ENCODE data around the gene OR3A2. TPM values are rescaled to one million over a fixed set of nuclear protein-coding genes. Genes with fewer than 3 reads are reported as not detected.

OR3A2 gene
- total and polyA plus RNA-seq, 10 of the 15 experiments (the other 5 are each of a cell fraction or from before 2014, with no cell fraction given): not detected

DNA sequence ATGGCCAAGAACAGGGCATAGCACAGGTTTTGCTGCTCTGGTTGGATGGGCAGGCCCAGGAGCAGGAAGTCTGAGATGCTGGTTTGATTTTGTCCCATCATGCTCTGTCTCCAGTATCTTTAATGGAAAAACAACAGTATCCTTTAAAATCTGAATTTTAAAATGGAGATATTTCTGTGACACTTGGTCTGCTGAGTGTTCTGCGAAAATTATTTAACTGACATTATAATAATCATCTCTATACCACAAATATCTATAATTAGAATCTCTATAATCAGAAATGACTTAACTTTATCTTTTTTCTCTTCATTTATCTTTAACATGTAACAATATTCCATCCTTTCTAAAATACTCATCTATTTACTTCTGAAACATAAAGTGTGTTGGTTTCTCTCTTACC is 12.2 kb upstream of the OR3A2 start, which contains the start of gene OR1E1:
Gene OR1E1 (minus strand): TSS at position 101 of the 400 bp plus-strand sequence. CDS start 0 bp downstream, at position 101.
- H3K27me3 ChIP-seq (replicated peaks in 1 of 2; ENCODE audit: control insufficient read depth in 2 of 2, insufficient read depth in 2 of 2, low read length in 1 of 2): no peaks in the 10 kb centered on the region
- H2AFZ ChIP-seq (ENCODE audit: control insufficient read depth, low read depth, low read length): no peak within 1 kb of the TSS
- H3K4me2 ChIP-seq (ENCODE audit: control insufficient read depth, insufficient read depth): no peak within 1 kb of the TSS
- intact Hi-C loops (cut with micrococcal nuclease; ENCODE audit: unreplicated experiment): no loop called here
- POLR2A ChIA-PET: no interaction called here
- TF ChIP-seq, protein P1, sequence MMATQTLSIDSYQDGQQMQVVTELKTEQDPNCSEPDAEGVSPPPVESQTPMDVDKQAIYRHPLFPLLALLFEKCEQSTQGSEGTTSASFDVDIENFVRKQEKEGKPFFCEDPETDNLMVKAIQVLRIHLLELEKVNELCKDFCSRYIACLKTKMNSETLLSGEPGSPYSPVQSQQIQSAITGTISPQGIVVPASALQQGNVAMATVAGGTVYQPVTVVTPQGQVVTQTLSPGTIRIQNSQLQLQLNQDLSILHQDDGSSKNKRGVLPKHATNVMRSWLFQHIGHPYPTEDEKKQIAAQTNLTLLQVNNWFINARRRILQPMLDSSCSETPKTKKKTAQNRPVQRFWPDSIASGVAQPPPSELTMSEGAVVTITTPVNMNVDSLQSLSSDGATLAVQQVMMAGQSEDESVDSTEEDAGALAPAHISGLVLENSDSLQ (IDR thresholded peaks at IDR 0.05): no peak
- TF ChIP-seq TCF7 (IDR thresholded peaks at IDR 0.05; ENCODE audit: borderline replicate concordance) (no peak), ZNF622 (IDR thresholded peaks at IDR 0.05) (no peak), MYC (IDR thresholded peaks at IDR 0.05; ENCODE audit: insufficient read depth, insufficient read length, insufficient replicate concordance, low read length, severe bottlenecking) (no peak), CHD1 (IDR thresholded peaks at IDR 0.05; ENCODE audit: low read depth, low read length) (no peak), PML (IDR thresholded peaks at IDR 0.05; ENCODE audit: low read length) (no peak)
- TF ChIP-seq, protein P2, sequence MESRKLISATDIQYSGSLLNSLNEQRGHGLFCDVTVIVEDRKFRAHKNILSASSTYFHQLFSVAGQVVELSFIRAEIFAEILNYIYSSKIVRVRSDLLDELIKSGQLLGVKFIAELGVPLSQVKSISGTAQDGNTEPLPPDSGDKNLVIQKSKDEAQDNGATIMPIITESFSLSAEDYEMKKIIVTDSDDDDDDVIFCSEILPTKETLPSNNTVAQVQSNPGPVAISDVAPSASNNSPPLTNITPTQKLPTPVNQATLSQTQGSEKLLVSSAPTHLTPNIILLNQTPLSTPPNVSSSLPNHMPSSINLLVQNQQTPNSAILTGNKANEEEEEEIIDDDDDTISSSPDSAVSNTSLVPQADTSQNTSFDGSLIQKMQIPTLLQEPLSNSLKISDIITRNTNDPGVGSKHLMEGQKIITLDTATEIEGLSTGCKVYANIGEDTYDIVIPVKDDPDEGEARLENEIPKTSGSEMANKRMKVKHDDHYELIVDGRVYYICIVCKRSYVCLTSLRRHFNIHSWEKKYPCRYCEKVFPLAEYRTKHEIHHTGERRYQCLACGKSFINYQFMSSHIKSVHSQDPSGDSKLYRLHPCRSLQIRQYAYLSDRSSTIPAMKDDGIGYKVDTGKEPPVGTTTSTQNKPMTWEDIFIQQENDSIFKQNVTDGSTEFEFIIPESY (IDR thresholded peaks at IDR 0.05): no peak
- TF ChIP-seq, protein P3, sequence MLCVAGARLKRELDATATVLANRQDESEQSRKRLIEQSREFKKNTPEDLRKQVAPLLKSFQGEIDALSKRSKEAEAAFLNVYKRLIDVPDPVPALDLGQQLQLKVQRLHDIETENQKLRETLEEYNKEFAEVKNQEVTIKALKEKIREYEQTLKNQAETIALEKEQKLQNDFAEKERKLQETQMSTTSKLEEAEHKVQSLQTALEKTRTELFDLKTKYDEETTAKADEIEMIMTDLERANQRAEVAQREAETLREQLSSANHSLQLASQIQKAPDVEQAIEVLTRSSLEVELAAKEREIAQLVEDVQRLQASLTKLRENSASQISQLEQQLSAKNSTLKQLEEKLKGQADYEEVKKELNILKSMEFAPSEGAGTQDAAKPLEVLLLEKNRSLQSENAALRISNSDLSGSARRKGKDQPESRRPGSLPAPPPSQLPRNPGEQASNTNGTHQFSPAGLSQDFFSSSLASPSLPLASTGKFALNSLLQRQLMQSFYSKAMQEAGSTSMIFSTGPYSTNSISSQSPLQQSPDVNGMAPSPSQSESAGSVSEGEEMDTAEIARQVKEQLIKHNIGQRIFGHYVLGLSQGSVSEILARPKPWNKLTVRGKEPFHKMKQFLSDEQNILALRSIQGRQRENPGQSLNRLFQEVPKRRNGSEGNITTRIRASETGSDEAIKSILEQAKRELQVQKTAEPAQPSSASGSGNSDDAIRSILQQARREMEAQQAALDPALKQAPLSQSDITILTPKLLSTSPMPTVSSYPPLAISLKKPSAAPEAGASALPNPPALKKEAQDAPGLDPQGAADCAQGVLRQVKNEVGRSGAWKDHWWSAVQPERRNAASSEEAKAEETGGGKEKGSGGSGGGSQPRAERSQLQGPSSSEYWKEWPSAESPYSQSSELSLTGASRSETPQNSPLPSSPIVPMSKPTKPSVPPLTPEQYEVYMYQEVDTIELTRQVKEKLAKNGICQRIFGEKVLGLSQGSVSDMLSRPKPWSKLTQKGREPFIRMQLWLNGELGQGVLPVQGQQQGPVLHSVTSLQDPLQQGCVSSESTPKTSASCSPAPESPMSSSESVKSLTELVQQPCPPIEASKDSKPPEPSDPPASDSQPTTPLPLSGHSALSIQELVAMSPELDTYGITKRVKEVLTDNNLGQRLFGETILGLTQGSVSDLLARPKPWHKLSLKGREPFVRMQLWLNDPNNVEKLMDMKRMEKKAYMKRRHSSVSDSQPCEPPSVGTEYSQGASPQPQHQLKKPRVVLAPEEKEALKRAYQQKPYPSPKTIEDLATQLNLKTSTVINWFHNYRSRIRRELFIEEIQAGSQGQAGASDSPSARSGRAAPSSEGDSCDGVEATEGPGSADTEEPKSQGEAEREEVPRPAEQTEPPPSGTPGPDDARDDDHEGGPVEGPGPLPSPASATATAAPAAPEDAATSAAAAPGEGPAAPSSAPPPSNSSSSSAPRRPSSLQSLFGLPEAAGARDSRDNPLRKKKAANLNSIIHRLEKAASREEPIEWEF (IDR thresholded peaks at IDR 0.05; ENCODE audit: insufficient replicate concordance, low read depth, low read length): no peak
- TF ChIP-seq, protein P4, sequence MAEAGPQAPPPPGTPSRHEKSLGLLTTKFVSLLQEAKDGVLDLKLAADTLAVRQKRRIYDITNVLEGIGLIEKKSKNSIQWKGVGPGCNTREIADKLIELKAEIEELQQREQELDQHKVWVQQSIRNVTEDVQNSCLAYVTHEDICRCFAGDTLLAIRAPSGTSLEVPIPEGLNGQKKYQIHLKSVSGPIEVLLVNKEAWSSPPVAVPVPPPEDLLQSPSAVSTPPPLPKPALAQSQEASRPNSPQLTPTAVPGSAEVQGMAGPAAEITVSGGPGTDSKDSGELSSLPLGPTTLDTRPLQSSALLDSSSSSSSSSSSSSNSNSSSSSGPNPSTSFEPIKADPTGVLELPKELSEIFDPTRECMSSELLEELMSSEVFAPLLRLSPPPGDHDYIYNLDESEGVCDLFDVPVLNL (IDR thresholded peaks at IDR 0.05; ENCODE audit: low read depth, low read length): no peak
- TF ChIP-seq, protein P5, sequence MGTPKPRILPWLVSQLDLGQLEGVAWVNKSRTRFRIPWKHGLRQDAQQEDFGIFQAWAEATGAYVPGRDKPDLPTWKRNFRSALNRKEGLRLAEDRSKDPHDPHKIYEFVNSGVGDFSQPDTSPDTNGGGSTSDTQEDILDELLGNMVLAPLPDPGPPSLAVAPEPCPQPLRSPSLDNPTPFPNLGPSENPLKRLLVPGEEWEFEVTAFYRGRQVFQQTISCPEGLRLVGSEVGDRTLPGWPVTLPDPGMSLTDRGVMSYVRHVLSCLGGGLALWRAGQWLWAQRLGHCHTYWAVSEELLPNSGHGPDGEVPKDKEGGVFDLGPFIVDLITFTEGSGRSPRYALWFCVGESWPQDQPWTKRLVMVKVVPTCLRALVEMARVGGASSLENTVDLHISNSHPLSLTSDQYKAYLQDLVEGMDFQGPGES (IDR thresholded peaks at IDR 0.05): no peak
- ATAC-seq (no peak), DNase-seq (ENCODE audit: low read depth, low spot score) (no peak), FAIRE-seq (no peak)
- no TSS peak for BruUV-seq (replicated peaks)
- CTCF ChIA-PET: no interaction called here
- no peaks in the 10 kb centered on the region for H3K9me3 ChIP-seq (replicated peaks; ENCODE audit: control insufficient read depth, insufficient read depth, low read length)
- no peaks in the 10 kb centered on the region for H3K79me2 ChIP-seq (ENCODE audit: control insufficient read depth, insufficient read depth, low read length)
- H3K27ac ChIP-seq (ENCODE audit: control insufficient read depth, insufficient read depth): no peak within 1 kb of the TSS
- RAD21 ChIA-PET (ENCODE audit: unreplicated experiment): no interaction called here
- H3K4me3 ChIP-seq: no peak within 1 kb of the TSS
- H3K4me1 ChIP-seq (ENCODE audit: control insufficient read depth, insufficient read depth, low read length): no peaks in the 10 kb centered on the region
- H4K20me1 ChIP-seq (ENCODE audit: control insufficient read depth, insufficient read depth): no peaks in the 10 kb centered on the region
- in situ Hi-C loops (cut with MboI): no loop called here
- H3K9ac ChIP-seq (ENCODE audit: control insufficient read depth, insufficient read depth, low read length): no peak within 1 kb of the TSS
- H3K36me3 ChIP-seq (ENCODE audit: control insufficient read depth in 2 of 2, insufficient read depth in 2 of 2, low read length in 1 of 2): no peaks in the 10 kb centered on the region
- SMC1A ChIA-PET (ENCODE audit: uncharacterized antibody, unreplicated experiment): no interaction called here
- WGBS (ENCODE audit: insufficient coverage, insufficient replicate concordance, low lambda C conversion rate, missing lambda C conversion rate): 46% methylated on average over 1 of the region's 1 CpG
